Hepatocyte (in vitro differentiated cells): ENCODE results near the gene PPFIA2.

Experiments
- EZH2 ChIP-seq: fragments of 200-600 bp; sonication (generic); IDR thresholded peaks from 2 replicates; pipeline ENCODE4 v1.6.1; 2016; ENCODE audit warnings: antibody characterized with exemption, mild to moderate bottlenecking, borderline replicate concordance
- TF ChIP-seq, protein P1 (sequence below): fragments of 200-600 bp; sonication (generic); IDR thresholded peaks from 2 replicates; pipeline ENCODE4 v1.5.1; 2016; ENCODE audit warnings: antibody characterized with exemption, mild to moderate bottlenecking; ENCODE audit not compliant: poor library complexity

DNA sequence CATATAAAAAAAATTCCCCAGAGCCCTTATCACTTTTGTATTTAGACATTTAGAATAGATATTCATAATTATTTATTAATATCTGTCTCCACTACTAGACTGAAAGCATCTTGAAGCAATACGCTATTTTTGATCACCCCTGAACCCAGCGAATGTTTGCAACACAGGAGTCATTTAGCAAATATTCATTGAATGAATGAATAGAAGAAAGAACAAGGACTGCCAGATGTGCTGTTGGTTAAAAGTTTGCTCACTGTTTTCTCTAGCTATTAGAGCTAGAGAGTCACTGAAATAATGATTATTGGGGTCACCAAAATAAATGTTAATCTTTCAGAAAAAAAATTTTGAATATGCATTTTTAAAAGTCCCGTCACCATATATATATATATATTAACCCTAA lies 506.9 kb downstream of the PPFIA2 start:
- TF ChIP-seq EZH2, result no peak
- TF ChIP-seq, protein P1, sequence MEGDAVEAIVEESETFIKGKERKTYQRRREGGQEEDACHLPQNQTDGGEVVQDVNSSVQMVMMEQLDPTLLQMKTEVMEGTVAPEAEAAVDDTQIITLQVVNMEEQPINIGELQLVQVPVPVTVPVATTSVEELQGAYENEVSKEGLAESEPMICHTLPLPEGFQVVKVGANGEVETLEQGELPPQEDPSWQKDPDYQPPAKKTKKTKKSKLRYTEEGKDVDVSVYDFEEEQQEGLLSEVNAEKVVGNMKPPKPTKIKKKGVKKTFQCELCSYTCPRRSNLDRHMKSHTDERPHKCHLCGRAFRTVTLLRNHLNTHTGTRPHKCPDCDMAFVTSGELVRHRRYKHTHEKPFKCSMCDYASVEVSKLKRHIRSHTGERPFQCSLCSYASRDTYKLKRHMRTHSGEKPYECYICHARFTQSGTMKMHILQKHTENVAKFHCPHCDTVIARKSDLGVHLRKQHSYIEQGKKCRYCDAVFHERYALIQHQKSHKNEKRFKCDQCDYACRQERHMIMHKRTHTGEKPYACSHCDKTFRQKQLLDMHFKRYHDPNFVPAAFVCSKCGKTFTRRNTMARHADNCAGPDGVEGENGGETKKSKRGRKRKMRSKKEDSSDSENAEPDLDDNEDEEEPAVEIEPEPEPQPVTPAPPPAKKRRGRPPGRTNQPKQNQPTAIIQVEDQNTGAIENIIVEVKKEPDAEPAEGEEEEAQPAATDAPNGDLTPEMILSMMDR, result no peak
